GF-D8 (cell line): ENCODE measurements around the gene ACADS.

Experiments used
- DNase-seq: peaks from one replicate; lab custom pipeline; 2025; lab: John Stamatoyannopoulos, UW

Gene ACADS

DNA sequence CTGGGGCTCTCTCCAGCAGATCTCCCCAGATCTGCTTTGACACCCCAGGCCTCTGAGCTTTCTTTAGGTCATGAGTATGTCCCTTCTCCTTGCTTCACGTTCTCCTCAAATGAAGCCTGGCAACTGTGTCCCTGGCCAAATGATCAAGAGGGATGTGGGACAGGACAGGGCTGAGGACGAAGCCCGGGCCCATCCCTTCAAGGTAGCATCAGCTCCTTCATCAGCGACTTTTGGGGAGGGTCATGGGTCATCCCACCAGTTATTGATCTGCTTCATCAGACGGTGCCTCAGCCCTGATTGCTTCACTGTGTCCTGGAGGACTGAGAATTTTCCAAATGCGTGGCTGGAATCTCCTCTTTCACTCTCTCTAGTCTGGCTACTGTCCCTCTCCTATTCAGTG lies 32.3 kb downstream of the ACADS start:
- no peak for DNase-seq

DNA sequence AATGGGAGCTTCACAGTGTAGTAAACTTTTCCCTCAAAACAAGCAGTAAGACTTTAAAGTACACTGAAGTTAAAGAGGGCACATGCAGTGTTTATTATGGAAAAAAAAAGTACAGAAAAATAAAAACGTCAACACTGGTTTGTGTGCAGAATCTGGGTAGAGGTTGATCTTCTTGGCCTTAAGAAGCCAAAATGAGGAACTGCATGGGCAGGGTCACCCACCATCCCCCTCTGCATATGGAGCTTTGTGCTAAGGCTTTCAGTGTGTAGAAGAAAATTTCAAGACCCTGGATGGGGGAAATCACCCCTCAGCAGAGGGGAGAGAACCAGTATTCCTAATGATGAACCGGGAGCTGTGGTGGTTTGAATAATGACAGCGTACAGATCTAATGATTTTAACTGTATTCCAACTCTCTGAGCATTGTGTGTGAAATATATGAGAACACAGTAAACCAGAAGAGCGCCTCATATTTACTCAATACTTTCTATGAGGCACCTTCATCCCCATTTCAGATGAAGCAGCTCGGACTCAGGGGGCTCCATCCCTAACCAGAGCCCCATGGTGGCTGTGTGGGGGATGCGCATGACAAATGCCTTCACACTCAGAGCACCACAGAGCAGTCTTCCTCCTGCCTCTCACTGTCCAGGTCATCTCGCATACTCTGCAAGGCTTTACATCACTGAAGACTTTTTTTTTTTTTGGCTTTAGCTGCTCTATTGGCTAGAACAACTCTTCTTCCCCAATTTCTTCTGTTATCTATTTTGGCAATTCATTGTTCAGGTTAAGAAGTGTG lies 33.4 kb downstream of the ACADS start:
- DNase-seq, result no peak

DNA sequence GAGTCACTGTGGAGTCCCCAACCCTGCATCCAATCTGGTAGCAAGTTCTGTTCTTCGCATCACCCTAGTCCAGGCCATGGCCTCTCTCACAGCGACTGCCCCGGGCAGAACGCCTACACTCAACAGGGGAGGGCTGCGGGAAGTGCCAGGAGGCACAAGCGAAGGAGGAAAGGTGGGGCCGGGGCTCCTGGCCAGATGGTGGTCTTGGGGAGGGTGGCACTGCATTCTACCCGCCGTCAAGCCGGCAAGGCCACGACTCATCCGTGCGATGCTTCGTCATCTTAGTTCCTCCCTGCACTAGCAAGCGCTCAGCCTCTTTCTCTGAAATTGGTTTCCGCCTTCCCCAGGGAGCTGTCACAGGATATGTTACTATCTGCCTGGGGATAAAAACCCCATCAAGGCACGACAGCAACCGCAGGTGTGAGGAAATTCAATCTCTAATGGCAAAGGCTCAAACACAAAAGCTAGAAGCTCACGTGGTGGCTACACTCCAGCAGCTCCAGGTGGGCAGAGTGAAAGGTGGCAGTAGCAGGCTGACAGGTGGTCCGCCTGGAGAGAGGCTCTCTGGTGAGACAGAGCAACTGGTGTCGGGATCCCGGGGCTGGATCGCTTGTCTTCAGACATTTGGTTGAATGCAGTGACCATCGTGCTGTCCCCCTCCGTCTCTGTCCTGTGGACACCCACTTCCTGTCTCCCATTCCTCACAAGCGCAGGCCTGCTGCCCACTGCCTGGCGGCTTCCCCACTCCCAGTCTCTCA lies 34.1 kb downstream of the ACADS start:
- peak; percentile 33 for DNase-seq

DNA sequence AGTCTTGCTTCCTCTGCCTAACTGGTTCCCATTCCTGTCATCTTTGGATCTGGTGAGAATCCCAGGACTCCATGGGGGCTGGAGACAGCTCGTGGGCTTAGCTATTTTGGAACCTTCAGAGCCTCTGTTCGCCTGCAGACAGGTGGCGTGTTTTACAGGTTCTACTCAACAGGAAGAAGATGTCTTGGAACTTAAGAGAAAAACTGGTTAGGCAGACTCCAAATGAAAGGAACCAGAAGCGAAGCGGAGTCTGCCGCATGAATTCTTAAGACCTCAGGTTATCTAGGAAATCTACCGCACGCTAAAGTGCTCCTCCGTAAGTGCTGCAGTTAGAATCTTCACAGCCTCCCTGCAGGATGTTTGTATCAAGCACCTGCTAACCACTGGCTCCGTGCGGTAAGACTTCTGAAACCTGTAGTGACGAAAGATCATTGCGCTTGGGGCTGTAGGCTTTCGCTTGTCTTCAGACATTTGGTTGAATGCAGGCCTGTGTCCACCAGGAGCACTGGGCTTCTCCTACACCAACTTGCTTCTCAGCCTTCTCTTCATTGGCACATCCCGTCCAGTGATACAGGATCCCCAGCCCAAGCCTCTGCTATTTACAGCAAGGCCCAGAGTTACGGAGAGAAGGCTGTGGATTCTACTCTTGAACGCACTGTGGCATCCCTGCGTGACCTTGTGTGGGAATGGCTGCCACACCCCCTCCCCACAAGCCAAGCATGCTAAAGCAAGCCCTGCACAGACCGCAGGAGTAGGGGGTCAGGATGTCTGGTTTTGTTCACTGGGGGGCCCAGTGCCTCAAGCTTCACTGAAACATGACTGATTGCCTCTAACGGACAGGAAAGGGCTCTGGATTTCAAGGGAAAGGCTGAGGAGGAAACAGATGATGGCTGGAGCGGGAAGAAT lies 35.0 kb downstream of the ACADS start:
- no peak for DNase-seq

DNA sequence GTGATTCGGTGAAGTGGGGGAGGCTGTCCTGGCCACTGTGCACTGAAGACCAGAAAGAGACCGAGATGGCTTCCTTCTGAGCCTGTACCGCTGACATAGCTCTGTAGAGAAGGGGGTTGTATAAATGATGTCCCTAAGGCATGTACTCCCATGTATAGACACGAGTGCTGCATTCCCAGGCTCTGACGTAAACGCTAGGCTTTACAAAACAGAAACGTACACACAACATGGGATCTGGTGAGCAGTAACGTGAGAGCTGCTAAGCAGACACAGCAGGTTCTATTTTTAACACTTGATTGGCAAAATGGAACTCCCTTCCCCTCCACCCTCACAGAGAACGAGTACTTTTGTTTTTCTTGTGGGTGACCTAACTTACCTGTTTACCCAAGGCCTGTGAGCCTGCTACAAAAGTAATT lies 35.9 kb downstream of the ACADS start:
- DNase-seq, result no peak

- DNase-seq, result no peak
Measured at GRCh38 chr12:120762086-120762485, 36.5 kb downstream of the ACADS start.

- no peak for DNase-seq
Measured at GRCh38 chr12:120763250-120763649, 37.6 kb downstream of the ACADS start.

GRCh38 chr12:120764816-120765215 lies 39.2 kb downstream of the ACADS start:
- no peak for DNase-seq

DNA sequence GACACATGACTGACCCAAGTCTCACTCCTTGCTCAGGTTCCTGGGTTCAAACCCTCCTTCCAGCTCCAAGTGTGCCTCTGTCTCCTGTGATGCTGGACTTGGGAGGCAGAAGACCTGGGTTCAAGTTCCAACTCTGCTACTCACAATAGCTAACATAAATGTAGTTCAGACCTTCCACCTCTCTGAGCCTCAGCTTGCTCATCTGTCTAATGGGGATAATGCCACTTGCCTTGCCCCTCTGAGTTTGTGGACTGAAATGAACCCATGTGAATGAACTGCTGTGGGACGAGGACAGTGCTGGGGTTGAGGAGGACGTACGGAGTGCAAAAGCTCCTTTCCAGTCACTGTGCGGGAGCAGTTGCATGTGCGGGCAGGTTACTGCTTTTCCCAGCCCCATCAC lies 40.9 kb downstream of the ACADS start:
- no peak for DNase-seq

DNA sequence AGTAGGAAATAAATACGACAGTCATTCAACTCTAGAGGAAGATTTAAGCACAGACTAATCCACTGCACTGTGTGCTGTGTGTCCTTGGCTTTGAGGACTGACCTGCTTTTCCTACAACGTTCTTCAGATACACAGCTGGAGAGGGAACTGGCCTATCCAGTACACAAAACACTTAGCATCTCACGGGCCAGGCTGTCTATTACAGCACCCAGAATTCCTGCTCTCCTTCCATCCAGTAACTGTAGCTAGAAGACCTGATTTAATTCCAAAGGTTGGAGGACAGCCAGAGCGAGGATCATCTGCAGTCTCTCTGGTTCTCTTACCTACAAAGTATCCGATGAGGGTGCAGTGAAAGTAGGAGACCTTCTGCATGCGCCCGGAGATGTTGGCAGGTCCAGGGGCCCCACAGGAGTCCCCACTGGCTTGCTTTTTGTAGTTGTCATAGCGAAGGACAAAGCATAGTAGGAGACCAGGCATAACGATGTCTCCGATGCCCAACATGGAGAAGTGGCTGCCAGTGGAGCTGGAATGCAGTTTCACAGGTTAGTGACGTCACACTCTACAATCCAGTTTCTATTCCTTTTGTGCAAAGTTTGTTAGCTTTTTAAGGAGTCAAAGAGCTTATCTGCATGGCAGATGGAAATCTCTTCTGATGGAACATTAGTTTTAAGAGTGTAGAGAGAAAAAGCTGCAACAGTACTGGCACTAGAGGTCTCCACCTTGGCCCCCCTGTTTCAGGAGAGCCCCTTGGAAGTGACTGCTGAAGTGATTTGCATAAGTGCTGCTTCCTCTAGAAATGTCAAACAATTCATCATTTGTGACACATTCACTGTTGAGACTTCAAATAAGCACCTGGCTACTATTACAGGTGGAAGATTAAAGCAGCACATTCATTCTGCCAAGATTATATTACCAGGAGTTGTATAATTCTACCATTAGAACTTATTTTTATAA lies 41.7 kb downstream of the ACADS start:
- no peak for DNase-seq

- DNase-seq, result no peak
Measured at GRCh38 chr12:120771097-120771496, 45.5 kb downstream of the ACADS start.

- DNase-seq, result no peak
Measured at GRCh38 chr12:120774169-120774916, 48.7 kb downstream of the ACADS start.

DNA sequence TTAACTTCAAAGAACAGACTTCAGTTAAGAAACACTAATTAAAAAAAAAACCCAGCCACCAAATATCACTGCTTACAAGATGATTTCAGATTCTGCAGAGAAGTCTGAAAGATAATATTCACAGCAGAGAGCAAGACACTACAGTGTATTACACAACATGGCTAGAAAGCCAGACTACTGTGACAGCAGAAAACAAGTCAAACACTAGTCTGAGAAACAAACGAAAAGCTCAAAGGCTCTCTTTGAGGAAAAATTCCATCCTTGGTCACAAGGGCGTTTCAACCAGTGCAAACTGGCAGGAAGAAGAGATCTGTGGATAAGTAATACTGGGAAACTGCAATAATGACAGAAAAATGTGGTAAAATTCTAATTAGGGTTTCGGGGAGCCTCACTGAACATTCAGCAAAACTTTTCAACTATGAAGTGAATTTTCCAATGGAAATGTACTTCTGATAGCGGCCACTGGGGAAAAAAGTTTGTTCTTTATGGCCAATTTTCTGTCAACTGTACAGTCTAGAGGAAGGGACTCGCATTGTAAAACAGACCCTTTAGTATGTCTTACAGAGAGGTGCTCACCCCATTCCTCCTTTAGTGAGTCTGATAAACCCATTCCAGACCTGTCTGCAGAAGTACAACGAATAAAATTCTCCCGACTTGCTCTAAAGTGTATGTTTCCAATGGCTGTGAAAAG lies 50.4 kb downstream of the ACADS start:
- no peak for DNase-seq

GRCh38 chr12:120783197-120783596 lies 57.6 kb downstream of the ACADS start:
- DNase-seq, result peak; percentile 24

DNA sequence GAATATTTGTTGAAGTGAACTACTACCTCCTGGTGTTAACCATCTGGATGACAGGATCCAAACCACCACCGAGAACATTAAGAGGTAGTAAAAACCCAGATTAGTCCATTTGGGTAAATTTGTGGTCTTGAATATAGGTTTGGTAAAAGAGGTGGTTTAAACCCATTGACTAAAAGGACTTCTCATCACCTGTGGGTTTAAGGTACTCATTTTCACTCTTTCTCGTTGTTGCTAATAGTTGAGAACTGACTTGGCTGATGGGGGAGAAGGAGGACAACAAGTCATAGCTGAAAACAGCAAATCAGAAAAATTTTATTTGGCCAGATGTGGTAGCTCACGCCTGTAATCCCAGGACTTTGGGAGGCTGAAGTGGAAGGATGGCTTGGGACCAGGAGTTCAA lies 59.2 kb downstream of the ACADS start:
- DNase-seq, result no peak

DNA sequence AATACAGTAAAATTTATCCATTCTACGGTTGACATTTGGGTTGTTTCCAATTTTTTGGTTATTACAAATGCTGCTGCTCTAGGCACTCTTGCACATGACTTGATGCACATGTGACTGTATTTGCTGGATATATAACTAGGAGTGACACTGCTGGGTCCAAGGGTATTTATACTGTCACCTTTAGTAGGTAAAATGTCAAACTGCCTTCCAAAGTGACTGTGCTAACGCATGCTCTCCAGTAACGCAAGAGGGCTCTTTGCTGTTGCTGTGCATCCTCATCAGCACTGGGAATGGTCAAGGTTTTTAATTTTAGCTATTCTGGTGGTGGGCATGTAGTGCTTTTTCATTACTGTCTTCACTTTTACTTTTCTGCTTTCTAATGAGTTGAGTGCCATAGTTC lies 62.3 kb downstream of the ACADS start:
- DNase-seq, result no peak
